K562 (cell line): ENCODE measurements around the gene FFAR4.

Source experiments
- BMI1 ChIP-seq: fragments of 150-350 bp; IDR thresholded peaks from 2 replicates; pipeline ENCODE4 v1.6.1; 2014; ENCODE audit warnings: low read length
- CBX8 ChIP-seq: fragments of 200-600 bp; sonication (generic); IDR thresholded peaks from 2 replicates; pipeline ENCODE4 v1.6.1; 2012; ENCODE audit warnings: borderline replicate concordance, mixed run types, low read depth, mild to moderate bottlenecking, moderate library complexity, mixed read lengths, low read length, control low read depth, inconsistent platforms; ENCODE audit not compliant: poor library complexity, severe bottlenecking; ENCODE audit errors: extremely low read depth
- CREM ChIP-seq: IDR thresholded peaks from 2 replicates; pipeline ENCODE4 v1.6.1; 2014; ENCODE audit warnings: antibody characterized with exemption, low read depth
- DMBX1 ChIP-seq: fragments of 250-450 bp; sonication (Bioruptor Pico); IDR thresholded peaks from 2 replicates; pipeline ENCODE4 v1.8.0; 2022; ENCODE audit warnings: inconsistent platforms, mild to moderate bottlenecking, moderate library complexity, borderline replicate concordance
- EZH2 ChIP-seq: IDR thresholded peaks from 2 replicates; pipeline ENCODE4 v1.6.1; 2012; ENCODE audit warnings: low read depth, mild to moderate bottlenecking, inconsistent platforms, low read length, borderline replicate concordance
- GATA2 ChIP-seq: sonication (generic); formaldehyde crosslinking; IDR thresholded peaks from 2 replicates; pipeline ENCODE4 v1.4.0; 2020; ENCODE audit warnings: mild to moderate bottlenecking, missing genetic modification reagents
- HDAC2 ChIP-seq: fragments of 450-650 bp; IDR thresholded peaks from 2 replicates; pipeline ENCODE4 v1.6.1; 2016; ENCODE audit warnings: mild to moderate bottlenecking
- PCBP2 ChIP-seq: fragments of 200-400 bp; formaldehyde crosslinking; IDR thresholded peaks from 2 replicates; pipeline ENCODE4 v1.6.1; 2018; ENCODE audit warnings: low read length, low read depth, mild to moderate bottlenecking, moderate library complexity; ENCODE audit not compliant: poor library complexity, severe bottlenecking
- POLR2A ChIP-seq: fragments of 450-650 bp; conservative IDR thresholded peaks from 2 replicates; pipeline ENCODE4 v1.6.1; 2016
- ZNF354B ChIP-seq: fragments of 250-450 bp; sonication (Bioruptor Pico); IDR thresholded peaks from 2 replicates; pipeline ENCODE4 v1.4.0; 2020
- TF ChIP-seq, protein P1 (sequence below): sonication (generic); formaldehyde crosslinking; IDR thresholded peaks from 2 replicates; pipeline ENCODE4 v1.9.0; 2022; ENCODE audit warnings: mild to moderate bottlenecking, missing genetic modification reagents
- TF ChIP-seq, protein P2 (sequence below), 3 experiments: IDR thresholded peaks in 2 of 3; conservative IDR thresholded peaks in 1 of 3; 2 replicates each; pipeline ENCODE4 v1.5.1; 2011 to 2012; ENCODE audit warnings: low read length in 3 of 3, mild to moderate bottlenecking in 3 of 3, control low read depth in 2 of 3, improper control_type of control experiment in 1 of 3, inconsistent platforms in 1 of 3, low read depth in 1 of 3, mixed read lengths in 1 of 3, moderate library complexity in 1 of 3; ENCODE audit not compliant: insufficient read depth in 2 of 3
- TF ChIP-seq, protein P3 (sequence below): fragments of 450-650 bp; IDR thresholded peaks from 2 replicates; pipeline ENCODE4 v1.6.1; 2016; ENCODE audit warnings: missing biosample characterization, missing genetic modification characterization

DNA sequence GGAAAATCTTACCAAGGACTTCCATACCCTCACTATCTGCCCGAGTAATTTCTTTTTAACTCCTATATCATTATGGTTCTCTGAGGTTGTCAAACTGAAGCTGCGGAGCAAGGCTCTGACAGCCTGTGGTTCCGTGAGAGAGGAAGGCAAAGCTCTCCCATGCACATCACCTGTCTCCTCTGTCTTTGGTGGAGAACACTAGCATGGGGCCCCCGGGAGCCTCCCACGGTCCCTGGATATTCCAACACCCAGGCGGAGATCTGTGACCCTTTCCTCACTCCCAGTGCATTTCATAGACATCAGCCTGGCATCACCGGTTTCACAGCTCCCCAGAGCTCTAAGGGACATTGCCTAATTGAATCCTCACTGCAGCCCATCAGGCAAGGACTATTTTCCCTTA lies 24.2 kb downstream of the FFAR4 start:
- TF ChIP-seq POLR2A (no peak), CREM (no peak), BMI1 (no peak), GATA2 (CRISPR knock-in tag) (no peak), DMBX1 (CRISPR knock-in tag) (no peak), CBX8 (no peak), ZNF354B (CRISPR knock-in tag) (no peak), PCBP2 (no peak), EZH2 (no peak), HDAC2 (no peak)
- TF ChIP-seq, protein P1, sequence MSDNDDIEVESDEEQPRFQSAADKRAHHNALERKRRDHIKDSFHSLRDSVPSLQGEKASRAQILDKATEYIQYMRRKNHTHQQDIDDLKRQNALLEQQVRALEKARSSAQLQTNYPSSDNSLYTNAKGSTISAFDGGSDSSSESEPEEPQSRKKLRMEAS (CRISPR knock-in tag) = no peak
- TF ChIP-seq, protein P2, sequence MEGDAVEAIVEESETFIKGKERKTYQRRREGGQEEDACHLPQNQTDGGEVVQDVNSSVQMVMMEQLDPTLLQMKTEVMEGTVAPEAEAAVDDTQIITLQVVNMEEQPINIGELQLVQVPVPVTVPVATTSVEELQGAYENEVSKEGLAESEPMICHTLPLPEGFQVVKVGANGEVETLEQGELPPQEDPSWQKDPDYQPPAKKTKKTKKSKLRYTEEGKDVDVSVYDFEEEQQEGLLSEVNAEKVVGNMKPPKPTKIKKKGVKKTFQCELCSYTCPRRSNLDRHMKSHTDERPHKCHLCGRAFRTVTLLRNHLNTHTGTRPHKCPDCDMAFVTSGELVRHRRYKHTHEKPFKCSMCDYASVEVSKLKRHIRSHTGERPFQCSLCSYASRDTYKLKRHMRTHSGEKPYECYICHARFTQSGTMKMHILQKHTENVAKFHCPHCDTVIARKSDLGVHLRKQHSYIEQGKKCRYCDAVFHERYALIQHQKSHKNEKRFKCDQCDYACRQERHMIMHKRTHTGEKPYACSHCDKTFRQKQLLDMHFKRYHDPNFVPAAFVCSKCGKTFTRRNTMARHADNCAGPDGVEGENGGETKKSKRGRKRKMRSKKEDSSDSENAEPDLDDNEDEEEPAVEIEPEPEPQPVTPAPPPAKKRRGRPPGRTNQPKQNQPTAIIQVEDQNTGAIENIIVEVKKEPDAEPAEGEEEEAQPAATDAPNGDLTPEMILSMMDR (IDR thresholded peaks at IDR 0.05 in 2 of 3, conservative IDR thresholded peaks at IDR 0.05 in 1 of 3; ENCODE audit: insufficient read depth in 2 of 3, low read depth in 1 of 3, low read length in 3 of 3) = no peak
- TF ChIP-seq, protein P3, sequence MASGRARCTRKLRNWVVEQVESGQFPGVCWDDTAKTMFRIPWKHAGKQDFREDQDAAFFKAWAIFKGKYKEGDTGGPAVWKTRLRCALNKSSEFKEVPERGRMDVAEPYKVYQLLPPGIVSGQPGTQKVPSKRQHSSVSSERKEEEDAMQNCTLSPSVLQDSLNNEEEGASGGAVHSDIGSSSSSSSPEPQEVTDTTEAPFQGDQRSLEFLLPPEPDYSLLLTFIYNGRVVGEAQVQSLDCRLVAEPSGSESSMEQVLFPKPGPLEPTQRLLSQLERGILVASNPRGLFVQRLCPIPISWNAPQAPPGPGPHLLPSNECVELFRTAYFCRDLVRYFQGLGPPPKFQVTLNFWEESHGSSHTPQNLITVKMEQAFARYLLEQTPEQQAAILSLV (tag) = no peak
